GM23338 (cell line): ENCODE results near the gene ADAMTS20. TPM values are rescaled to one million over a fixed set of nuclear protein-coding genes. Genes with fewer than 3 reads are reported as not detected.

Experiments
- ATAC-seq: fragments of 200-7000 bp; cut with Tn5 transposase; 3 replicates; pipeline ENCODE4 v1.9.1; 2020
- DNase-seq: peaks from one replicate; pipeline ENCODE4 v3.0.0-alpha.2; 2015; ENCODE audit warnings: low spot score
- H2AFZ ChIP-seq: fragments of 200-600 bp; sonication (generic); 2 replicates; pipeline ENCODE4 v1.8.0; 2016; ENCODE audit warnings: antibody characterized with exemption, mild to moderate bottlenecking, moderate library complexity
- H3F3A ChIP-seq: fragments of 200-600 bp; sonication (generic); replicated peaks from 2 replicates; pipeline ENCODE4 v1.8.0; 2017; ENCODE audit warnings: antibody characterized with exemption, mixed run types, low read depth
- H3K27ac ChIP-seq: fragments of 200-600 bp; sonication (generic); 2 replicates; pipeline ENCODE4 v1.6.1; 2016; ENCODE audit warnings: low read depth
- H3K27me3 ChIP-seq: fragments of 200-600 bp; sonication (generic); 2 replicates; pipeline ENCODE4 v1.8.0; 2016; ENCODE audit warnings: mild to moderate bottlenecking, mixed run types, moderate library complexity; ENCODE audit not compliant: insufficient read depth
- H3K36me3 ChIP-seq: fragments of 200-600 bp; sonication (generic); 2 replicates; pipeline ENCODE4 v1.8.0; 2016; ENCODE audit warnings: mild to moderate bottlenecking; ENCODE audit not compliant: insufficient read depth
- H3K4me1 ChIP-seq: fragments of 200-600 bp; sonication (generic); 2 replicates; pipeline ENCODE4 v1.8.0; 2016; ENCODE audit warnings: mild to moderate bottlenecking, moderate library complexity; ENCODE audit not compliant: insufficient read depth
- H3K4me2 ChIP-seq: fragments of 200-600 bp; sonication (generic); 2 replicates; pipeline ENCODE4 v1.7.1; 2017; ENCODE audit warnings: mixed run types
- H3K4me3 ChIP-seq: fragments of 200-600 bp; sonication (generic); 2 replicates; pipeline ENCODE4 v1.6.1; 2016; ENCODE audit warnings: mixed run types
- H3K79me2 ChIP-seq: fragments of 200-600 bp; sonication (generic); replicated peaks from 2 replicates; pipeline ENCODE4 v1.8.0; 2017; ENCODE audit warnings: mild to moderate bottlenecking; ENCODE audit not compliant: insufficient read depth
- H3K9me2 ChIP-seq: fragments of 200-600 bp; sonication (generic); 2 replicates; pipeline ENCODE4 v1.8.0; 2017; ENCODE audit not compliant: insufficient read depth
- H4K20me1 ChIP-seq: fragments of 200-600 bp; sonication (generic); replicated peaks from 2 replicates; pipeline ENCODE4 v1.8.0; 2017; ENCODE audit warnings: mild to moderate bottlenecking; ENCODE audit not compliant: insufficient read depth
- H3K27ac Mint-ChIP-seq: 2 replicates; pipeline ENCODE4 v1.8.0; 2020; ENCODE audit warnings: inconsistent platforms, mild to moderate bottlenecking, moderate library complexity, mixed read lengths
- H3K27me3 Mint-ChIP-seq: 3 replicates; pipeline ENCODE4 v1.8.0; 2022; ENCODE audit warnings: low read depth, mild to moderate bottlenecking, moderate library complexity, mixed read lengths, inconsistent platforms; ENCODE audit not compliant: insufficient read depth, poor library complexity
- H3K36me3 Mint-ChIP-seq: 3 replicates; pipeline ENCODE4 v1.8.0; 2021; ENCODE audit warnings: low read depth, mild to moderate bottlenecking, inconsistent platforms, moderate library complexity, mixed read lengths
- H3K4me1 Mint-ChIP-seq: 3 replicates; pipeline ENCODE4 v1.8.0; 2020; ENCODE audit warnings: mild to moderate bottlenecking, inconsistent platforms, mixed read lengths
- H3K4me3 Mint-ChIP-seq: 3 replicates; pipeline ENCODE4 v1.8.0; 2021; ENCODE audit warnings: moderate library complexity, mild to moderate bottlenecking, inconsistent platforms, mixed read lengths
- H3K9me3 Mint-ChIP-seq: 3 replicates; pipeline ENCODE4 v1.8.0; 2020; ENCODE audit warnings: moderate library complexity, mild to moderate bottlenecking, inconsistent platforms, mixed read lengths
- CREB1 ChIP-seq: fragments of 250-450 bp; sonication (Bioruptor Pico); IDR thresholded peaks from 2 replicates; pipeline ENCODE4 v1.5.0; 2020; ENCODE audit warnings: low read depth, mild to moderate bottlenecking, moderate library complexity
- ETS1 ChIP-seq: IDR thresholded peaks from 2 replicates; pipeline ENCODE4 v1.6.1; 2016; ENCODE audit warnings: antibody characterized with exemption
- EZH2 ChIP-seq: fragments of 200-600 bp; sonication (generic); IDR thresholded peaks from one replicate; pipeline ENCODE4 v1.8.0; 2017; ENCODE audit warnings: antibody characterized with exemption, mild to moderate bottlenecking, low read depth; ENCODE audit not compliant: unreplicated experiment
- EZH2phosphoT487 ChIP-seq: fragments of 200-600 bp; sonication (generic); IDR thresholded peaks from one replicate; pipeline ENCODE4 v1.8.1; 2018; ENCODE audit warnings: antibody characterized with exemption; ENCODE audit not compliant: unreplicated experiment
- JUNB ChIP-seq: IDR thresholded peaks from one replicate; pipeline ENCODE4 v1.6.1; 2016; ENCODE audit warnings: antibody characterized with exemption; ENCODE audit not compliant: unreplicated experiment
- NANOG ChIP-seq: IDR thresholded peaks from 2 replicates; pipeline ENCODE4 v1.6.1; 2016; ENCODE audit warnings: antibody characterized with exemption, borderline replicate concordance
- POLR2AphosphoS5 ChIP-seq: IDR thresholded peaks from 2 replicates; pipeline ENCODE4 v1.6.1; 2016; ENCODE audit warnings: antibody characterized with exemption, low read depth
- STAT1 ChIP-seq: IDR thresholded peaks from one replicate; pipeline ENCODE4 v1.6.1; 2016; ENCODE audit warnings: antibody characterized with exemption; ENCODE audit not compliant: unreplicated experiment
- ZNF114 ChIP-seq: fragments of 250-450 bp; sonication (Bioruptor Pico); IDR thresholded peaks from 2 replicates; pipeline ENCODE4 v1.5.0; 2020; ENCODE audit warnings: mild to moderate bottlenecking, moderate library complexity
- ZNF331 ChIP-seq: fragments of 250-450 bp; sonication (Bioruptor Pico); IDR thresholded peaks from 2 replicates; pipeline ENCODE4 v1.5.0; 2020; ENCODE audit warnings: low read depth, mild to moderate bottlenecking, moderate library complexity
- polyA plus RNA-seq: library from polyadenylated mRNA; unstranded; fragments of >200 nt; fragmentation: Nextera tagmentation; extraction: Ambion mirVana; gene quantifications from 2 replicates; pipeline ENCODE4 v1.2.1, GENCODE V29; 2016
- total RNA-seq: library from RNA; depleted of rRNA; stranded (reverse); fragments of >200 nt; shearing (Covaris generic); gene quantifications from 2 replicates; pipeline ENCODE4 v1.2.3, GENCODE V29; 2014
- TF ChIP-seq, protein P1 (sequence below): IDR thresholded peaks from one replicate; pipeline ENCODE4 v1.6.1; 2018; ENCODE audit warnings: antibody characterized with exemption; ENCODE audit not compliant: unreplicated experiment
- TF ChIP-seq, protein P2 (sequence below), 2 experiments: fragments of 200-600 bp in 1 of 2; sonication (generic) in 1 of 2; conservative IDR thresholded peaks; 2 replicates each; pipeline versions ENCODE4 v1.5.1 to v1.6.1; 2016 to 2017; ENCODE audit warnings: antibody characterized with exemption in 2 of 2, low read depth in 2 of 2, mild to moderate bottlenecking in 2 of 2, moderate library complexity in 1 of 2
- TF ChIP-seq, protein P3 (sequence below): fragments of 250-450 bp; sonication (Bioruptor Pico); IDR thresholded peaks from 2 replicates; pipeline ENCODE4 v1.5.0; 2020; ENCODE audit warnings: mild to moderate bottlenecking, moderate library complexity

ADAMTS20 gene
- total and polyA plus RNA-seq, 2 experiments from 2014 or later = 2.0 to 9.3 TPM

DNA sequence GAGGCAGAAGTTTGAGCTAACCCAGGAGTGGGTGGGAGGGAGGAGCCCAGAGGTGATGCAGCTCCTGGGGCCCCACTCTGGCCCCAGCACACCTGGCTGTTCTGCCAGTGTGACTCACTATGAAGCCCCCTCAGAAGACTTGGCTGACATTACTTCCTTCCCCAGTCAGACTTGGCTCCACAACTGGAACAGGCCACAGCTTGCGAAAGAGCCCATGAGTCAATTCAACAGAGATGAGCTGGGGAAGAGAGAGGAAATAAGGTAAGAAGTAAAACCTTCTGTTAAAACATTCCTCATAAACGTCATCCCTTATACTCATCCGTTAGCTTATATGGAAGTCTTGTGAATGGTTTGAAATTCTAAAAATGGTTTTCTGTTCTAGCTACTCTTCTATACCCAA lies 245.9 kb downstream of the ADAMTS20 start:
- TF ChIP-seq CREB1 (CRISPR knock-in tag) = no peak
- TF ChIP-seq ZNF114 (CRISPR knock-in tag) = no peak
- TF ChIP-seq, protein P1, sequence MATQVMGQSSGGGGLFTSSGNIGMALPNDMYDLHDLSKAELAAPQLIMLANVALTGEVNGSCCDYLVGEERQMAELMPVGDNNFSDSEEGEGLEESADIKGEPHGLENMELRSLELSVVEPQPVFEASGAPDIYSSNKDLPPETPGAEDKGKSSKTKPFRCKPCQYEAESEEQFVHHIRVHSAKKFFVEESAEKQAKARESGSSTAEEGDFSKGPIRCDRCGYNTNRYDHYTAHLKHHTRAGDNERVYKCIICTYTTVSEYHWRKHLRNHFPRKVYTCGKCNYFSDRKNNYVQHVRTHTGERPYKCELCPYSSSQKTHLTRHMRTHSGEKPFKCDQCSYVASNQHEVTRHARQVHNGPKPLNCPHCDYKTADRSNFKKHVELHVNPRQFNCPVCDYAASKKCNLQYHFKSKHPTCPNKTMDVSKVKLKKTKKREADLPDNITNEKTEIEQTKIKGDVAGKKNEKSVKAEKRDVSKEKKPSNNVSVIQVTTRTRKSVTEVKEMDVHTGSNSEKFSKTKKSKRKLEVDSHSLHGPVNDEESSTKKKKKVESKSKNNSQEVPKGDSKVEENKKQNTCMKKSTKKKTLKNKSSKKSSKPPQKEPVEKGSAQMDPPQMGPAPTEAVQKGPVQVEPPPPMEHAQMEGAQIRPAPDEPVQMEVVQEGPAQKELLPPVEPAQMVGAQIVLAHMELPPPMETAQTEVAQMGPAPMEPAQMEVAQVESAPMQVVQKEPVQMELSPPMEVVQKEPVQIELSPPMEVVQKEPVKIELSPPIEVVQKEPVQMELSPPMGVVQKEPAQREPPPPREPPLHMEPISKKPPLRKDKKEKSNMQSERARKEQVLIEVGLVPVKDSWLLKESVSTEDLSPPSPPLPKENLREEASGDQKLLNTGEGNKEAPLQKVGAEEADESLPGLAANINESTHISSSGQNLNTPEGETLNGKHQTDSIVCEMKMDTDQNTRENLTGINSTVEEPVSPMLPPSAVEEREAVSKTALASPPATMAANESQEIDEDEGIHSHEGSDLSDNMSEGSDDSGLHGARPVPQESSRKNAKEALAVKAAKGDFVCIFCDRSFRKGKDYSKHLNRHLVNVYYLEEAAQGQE = no peak
- TF ChIP-seq EZH2phosphoT487 = no peak
- TF ChIP-seq, protein P2, sequence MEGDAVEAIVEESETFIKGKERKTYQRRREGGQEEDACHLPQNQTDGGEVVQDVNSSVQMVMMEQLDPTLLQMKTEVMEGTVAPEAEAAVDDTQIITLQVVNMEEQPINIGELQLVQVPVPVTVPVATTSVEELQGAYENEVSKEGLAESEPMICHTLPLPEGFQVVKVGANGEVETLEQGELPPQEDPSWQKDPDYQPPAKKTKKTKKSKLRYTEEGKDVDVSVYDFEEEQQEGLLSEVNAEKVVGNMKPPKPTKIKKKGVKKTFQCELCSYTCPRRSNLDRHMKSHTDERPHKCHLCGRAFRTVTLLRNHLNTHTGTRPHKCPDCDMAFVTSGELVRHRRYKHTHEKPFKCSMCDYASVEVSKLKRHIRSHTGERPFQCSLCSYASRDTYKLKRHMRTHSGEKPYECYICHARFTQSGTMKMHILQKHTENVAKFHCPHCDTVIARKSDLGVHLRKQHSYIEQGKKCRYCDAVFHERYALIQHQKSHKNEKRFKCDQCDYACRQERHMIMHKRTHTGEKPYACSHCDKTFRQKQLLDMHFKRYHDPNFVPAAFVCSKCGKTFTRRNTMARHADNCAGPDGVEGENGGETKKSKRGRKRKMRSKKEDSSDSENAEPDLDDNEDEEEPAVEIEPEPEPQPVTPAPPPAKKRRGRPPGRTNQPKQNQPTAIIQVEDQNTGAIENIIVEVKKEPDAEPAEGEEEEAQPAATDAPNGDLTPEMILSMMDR (conservative IDR thresholded peaks at IDR 0.05; ENCODE audit: low read depth in 2 of 2) = no peak
- TF ChIP-seq, protein P3, sequence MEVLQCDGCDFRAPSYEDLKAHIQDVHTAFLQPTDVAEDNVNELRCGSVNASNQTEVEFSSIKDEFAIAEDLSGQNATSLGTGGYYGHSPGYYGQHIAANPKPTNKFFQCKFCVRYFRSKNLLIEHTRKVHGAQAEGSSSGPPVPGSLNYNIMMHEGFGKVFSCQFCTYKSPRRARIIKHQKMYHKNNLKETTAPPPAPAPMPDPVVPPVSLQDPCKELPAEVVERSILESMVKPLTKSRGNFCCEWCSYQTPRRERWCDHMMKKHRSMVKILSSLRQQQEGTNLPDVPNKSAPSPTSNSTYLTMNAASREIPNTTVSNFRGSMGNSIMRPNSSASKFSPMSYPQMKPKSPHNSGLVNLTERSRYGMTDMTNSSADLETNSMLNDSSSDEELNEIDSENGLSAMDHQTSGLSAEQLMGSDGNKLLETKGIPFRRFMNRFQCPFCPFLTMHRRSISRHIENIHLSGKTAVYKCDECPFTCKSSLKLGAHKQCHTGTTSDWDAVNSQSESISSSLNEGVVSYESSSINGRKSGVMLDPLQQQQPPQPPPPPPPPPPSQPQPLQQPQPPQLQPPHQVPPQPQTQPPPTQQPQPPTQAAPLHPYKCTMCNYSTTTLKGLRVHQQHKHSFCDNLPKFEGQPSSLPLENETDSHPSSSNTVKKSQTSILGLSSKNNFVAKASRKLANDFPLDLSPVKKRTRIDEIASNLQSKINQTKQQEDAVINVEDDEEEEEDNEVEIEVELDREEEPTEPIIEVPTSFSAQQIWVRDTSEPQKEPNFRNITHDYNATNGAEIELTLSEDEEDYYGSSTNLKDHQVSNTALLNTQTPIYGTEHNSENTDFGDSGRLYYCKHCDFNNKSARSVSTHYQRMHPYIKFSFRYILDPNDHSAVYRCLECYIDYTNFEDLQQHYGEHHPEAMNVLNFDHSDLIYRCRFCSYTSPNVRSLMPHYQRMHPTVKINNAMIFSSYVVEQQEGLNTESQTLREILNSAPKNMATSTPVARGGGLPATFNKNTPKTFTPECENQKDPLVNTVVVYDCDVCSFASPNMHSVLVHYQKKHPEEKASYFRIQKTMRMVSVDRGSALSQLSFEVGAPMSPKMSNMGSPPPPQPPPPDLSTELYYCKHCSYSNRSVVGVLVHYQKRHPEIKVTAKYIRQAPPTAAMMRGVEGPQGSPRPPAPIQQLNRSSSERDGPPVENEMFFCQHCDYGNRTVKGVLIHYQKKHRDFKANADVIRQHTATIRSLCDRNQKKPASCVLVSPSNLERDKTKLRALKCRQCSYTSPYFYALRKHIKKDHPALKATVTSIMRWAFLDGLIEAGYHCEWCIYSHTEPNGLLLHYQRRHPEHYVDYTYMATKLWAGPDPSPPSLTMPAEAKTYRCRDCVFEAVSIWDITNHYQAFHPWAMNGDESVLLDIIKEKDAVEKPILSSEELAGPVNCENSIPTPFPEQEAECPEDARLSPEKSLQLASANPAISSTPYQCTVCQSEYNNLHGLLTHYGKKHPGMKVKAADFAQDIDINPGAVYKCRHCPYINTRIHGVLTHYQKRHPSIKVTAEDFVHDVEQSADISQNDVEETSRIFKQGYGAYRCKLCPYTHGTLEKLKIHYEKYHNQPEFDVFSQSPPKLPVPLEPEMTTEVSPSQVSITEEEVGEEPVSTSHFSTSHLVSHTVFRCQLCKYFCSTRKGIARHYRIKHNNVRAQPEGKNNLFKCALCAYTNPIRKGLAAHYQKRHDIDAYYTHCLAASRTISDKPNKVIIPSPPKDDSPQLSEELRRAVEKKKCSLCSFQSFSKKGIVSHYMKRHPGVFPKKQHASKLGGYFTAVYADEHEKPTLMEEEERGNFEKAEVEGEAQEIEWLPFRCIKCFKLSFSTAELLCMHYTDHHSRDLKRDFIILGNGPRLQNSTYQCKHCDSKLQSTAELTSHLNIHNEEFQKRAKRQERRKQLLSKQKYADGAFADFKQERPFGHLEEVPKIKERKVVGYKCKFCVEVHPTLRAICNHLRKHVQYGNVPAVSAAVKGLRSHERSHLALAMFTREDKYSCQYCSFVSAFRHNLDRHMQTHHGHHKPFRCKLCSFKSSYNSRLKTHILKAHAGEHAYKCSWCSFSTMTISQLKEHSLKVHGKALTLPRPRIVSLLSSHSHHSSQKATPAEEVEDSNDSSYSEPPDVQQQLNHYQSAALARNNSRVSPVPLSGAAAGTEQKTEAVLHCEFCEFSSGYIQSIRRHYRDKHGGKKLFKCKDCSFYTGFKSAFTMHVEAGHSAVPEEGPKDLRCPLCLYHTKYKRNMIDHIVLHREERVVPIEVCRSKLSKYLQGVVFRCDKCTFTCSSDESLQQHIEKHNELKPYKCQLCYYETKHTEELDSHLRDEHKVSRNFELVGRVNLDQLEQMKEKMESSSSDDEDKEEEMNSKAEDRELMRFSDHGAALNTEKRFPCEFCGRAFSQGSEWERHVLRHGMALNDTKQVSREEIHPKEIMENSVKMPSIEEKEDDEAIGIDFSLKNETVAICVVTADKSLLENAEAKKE (CRISPR knock-in tag) = no peak
- no peak for TF ChIP-seq STAT1
- TF ChIP-seq POLR2AphosphoS5 = no peak
- TF ChIP-seq ETS1 = no peak
- no peak for TF ChIP-seq ZNF331 (CRISPR knock-in tag)
- no peak for TF ChIP-seq JUNB
- TF ChIP-seq EZH2 = no peak
- no peak for TF ChIP-seq NANOG
- Histone ChIP-seq H3K4me3 (no peak overlapping the region), H4K20me1 (no peaks in the 10 kb centered on the region), H3K4me1 (no peaks in the 10 kb centered on the region), H2AFZ (no peak overlapping the region), H3K27ac (no peak overlapping the region), H3K27me3 (no peaks in the 10 kb centered on the region), H3K36me3 (peaks cover 6% of the 10 kb centered on the region; the same call in 1 of the 2 replicates), H3K4me2 (no peak overlapping the region), H3F3A (no peaks in the 10 kb centered on the region), H3K79me2 (no peaks in the 10 kb centered on the region), H3K9me2 (0 out of 2 replicates have a peak, but pooled peaks cover 7% of the 10 kb centered on the region)
- DNase-seq (no peak), ATAC-seq (no peak)
- 0 out of 3 replicates have a peak, but pooled peaks cover 3% of the 10 kb centered on the region for H3K36me3 Mint-ChIP-seq
- H3K4me1 Mint-ChIP-seq = no peaks in the 10 kb centered on the region
- H3K9me3 Mint-ChIP-seq = peaks cover 7% of the 10 kb centered on the region
- H3K27me3 Mint-ChIP-seq = peaks cover 3% of the 10 kb centered on the region
- no peak overlapping the region for H3K4me3 Mint-ChIP-seq
- no peak overlapping the region for H3K27ac Mint-ChIP-seq
